SK-N-SH treated with all-trans-retinoic acid at 6 μM for 48 hours (cell line): Measurements from ENCODE around the gene SMIM1.

ENCODE experiments used
- ATAC-seq: fragments of 200-7000 bp; cut with Tn5 transposase; 3 replicates; pipeline ENCODE4 v1.9.1; 2020; ENCODE audit warnings: mild to moderate bottlenecking, moderate library complexity
- ARNTL ChIP-seq: fragments of 450-650 bp; formaldehyde crosslinking; IDR thresholded peaks from 2 replicates; pipeline ENCODE4 v1.5.0; 2020; ENCODE audit warnings: low read depth, mild to moderate bottlenecking, moderate library complexity, borderline replicate concordance
- BACH2 ChIP-seq: fragments of 250-450 bp; sonication (Bioruptor Pico); IDR thresholded peaks from 2 replicates; pipeline ENCODE4 v1.9.0; 2021; ENCODE audit warnings: mild to moderate bottlenecking, borderline replicate concordance
- CSDC2 ChIP-seq: fragments of 250-450 bp; sonication (Bioruptor Pico); IDR thresholded peaks from 2 replicates; pipeline ENCODE4 v1.5.0; 2020; ENCODE audit warnings: mild to moderate bottlenecking, moderate library complexity
- ESRRG ChIP-seq: fragments of 250-450 bp; sonication (Bioruptor Pico); IDR thresholded peaks from 2 replicates; pipeline ENCODE4 v1.6.1; 2021; ENCODE audit warnings: mild to moderate bottlenecking
- GLIS3 ChIP-seq: fragments of 250-450 bp; sonication (Bioruptor Pico); IDR thresholded peaks from 2 replicates; pipeline ENCODE4 v1.5.0; 2020; ENCODE audit warnings: mild to moderate bottlenecking, moderate library complexity
- ISL1 ChIP-seq: fragments of 250-450 bp; sonication (Bioruptor Pico); IDR thresholded peaks from 2 replicates; pipeline ENCODE4 v2.1.2; 2022; ENCODE audit warnings: mild to moderate bottlenecking, moderate library complexity
- OSR1 ChIP-seq: fragments of 250-450 bp; sonication (Bioruptor Pico); IDR thresholded peaks from 2 replicates; pipeline ENCODE4 v1.8.0; 2022; ENCODE audit warnings: moderate library complexity, mild to moderate bottlenecking, inconsistent platforms
- PPARA ChIP-seq: fragments of 250-450 bp; sonication (Bioruptor Pico); IDR thresholded peaks from 2 replicates; pipeline ENCODE4 v1.5.0; 2020; ENCODE audit warnings: mild to moderate bottlenecking, borderline replicate concordance
- RARB ChIP-seq: fragments of 250-450 bp; sonication (Bioruptor Pico); IDR thresholded peaks from 2 replicates; pipeline ENCODE4 v1.8.0; 2021; ENCODE audit warnings: mild to moderate bottlenecking, moderate library complexity
- SNAI2 ChIP-seq: fragments of 250-450 bp; sonication (Bioruptor Pico); IDR thresholded peaks from 2 replicates; pipeline ENCODE4 v1.5.0; 2020; ENCODE audit warnings: mild to moderate bottlenecking, moderate library complexity
- TCF4 ChIP-seq: fragments of 250-450 bp; sonication (Bioruptor Pico); IDR thresholded peaks from 2 replicates; pipeline ENCODE4 v1.8.0; 2021; ENCODE audit warnings: mild to moderate bottlenecking, moderate library complexity, borderline replicate concordance
- TOX ChIP-seq: fragments of 250-450 bp; sonication (Bioruptor Pico); IDR thresholded peaks from 2 replicates; pipeline ENCODE4 v1.8.0; 2021; ENCODE audit warnings: mild to moderate bottlenecking, moderate library complexity, borderline replicate concordance
- ZC3H10 ChIP-seq: fragments of 250-450 bp; sonication (Bioruptor Pico); IDR thresholded peaks from 2 replicates; pipeline ENCODE4 v1.5.1; 2021; ENCODE audit warnings: mild to moderate bottlenecking, moderate library complexity
- ZFP3 ChIP-seq: fragments of 250-450 bp; sonication (Bioruptor Pico); IDR thresholded peaks from 2 replicates; pipeline ENCODE4 v1.5.0; 2020; ENCODE audit warnings: mild to moderate bottlenecking, moderate library complexity
- ZFP30 ChIP-seq: fragments of 450-650 bp; formaldehyde crosslinking; IDR thresholded peaks from 2 replicates; pipeline ENCODE4 v1.5.0; 2022; ENCODE audit warnings: mild to moderate bottlenecking, moderate library complexity
- ZNF565 ChIP-seq: fragments of 450-650 bp; formaldehyde crosslinking; conservative IDR thresholded peaks from 2 replicates; pipeline ENCODE4 v1.5.0; 2020; ENCODE audit warnings: low read depth, mild to moderate bottlenecking, moderate library complexity
- ZNF70 ChIP-seq: fragments of 450-650 bp; formaldehyde crosslinking; IDR thresholded peaks from 2 replicates; pipeline ENCODE4 v1.5.0; 2020; ENCODE audit warnings: mild to moderate bottlenecking, moderate library complexity
- ZNF8 ChIP-seq: fragments of 450-650 bp; formaldehyde crosslinking; IDR thresholded peaks from 2 replicates; pipeline ENCODE4 v1.5.0; 2020; ENCODE audit warnings: mild to moderate bottlenecking, moderate library complexity
- TF ChIP-seq, protein P1 (sequence below): fragments of 250-450 bp; sonication (Bioruptor Pico); IDR thresholded peaks from 2 replicates; pipeline ENCODE4 v1.5.1; 2020; ENCODE audit warnings: low read depth, mild to moderate bottlenecking, moderate library complexity
- TF ChIP-seq, protein P2 (sequence below): fragments of 250-450 bp; sonication (Bioruptor Pico); IDR thresholded peaks from 2 replicates; pipeline ENCODE4 v1.5.1; 2021; ENCODE audit warnings: mild to moderate bottlenecking, moderate library complexity
- TF ChIP-seq, protein P3 (sequence below): fragments of 250-450 bp; sonication (Bioruptor Pico); IDR thresholded peaks from 2 replicates; pipeline ENCODE4 v1.8.0; 2021; ENCODE audit warnings: low read depth, mild to moderate bottlenecking, moderate library complexity, borderline replicate concordance
- TF ChIP-seq, protein P4 (sequence below): fragments of 250-450 bp; sonication (Bioruptor Pico); IDR thresholded peaks from 2 replicates; pipeline ENCODE4 v1.8.0; 2020; ENCODE audit warnings: mild to moderate bottlenecking, moderate library complexity, borderline replicate concordance

Gene SMIM1

DNA sequence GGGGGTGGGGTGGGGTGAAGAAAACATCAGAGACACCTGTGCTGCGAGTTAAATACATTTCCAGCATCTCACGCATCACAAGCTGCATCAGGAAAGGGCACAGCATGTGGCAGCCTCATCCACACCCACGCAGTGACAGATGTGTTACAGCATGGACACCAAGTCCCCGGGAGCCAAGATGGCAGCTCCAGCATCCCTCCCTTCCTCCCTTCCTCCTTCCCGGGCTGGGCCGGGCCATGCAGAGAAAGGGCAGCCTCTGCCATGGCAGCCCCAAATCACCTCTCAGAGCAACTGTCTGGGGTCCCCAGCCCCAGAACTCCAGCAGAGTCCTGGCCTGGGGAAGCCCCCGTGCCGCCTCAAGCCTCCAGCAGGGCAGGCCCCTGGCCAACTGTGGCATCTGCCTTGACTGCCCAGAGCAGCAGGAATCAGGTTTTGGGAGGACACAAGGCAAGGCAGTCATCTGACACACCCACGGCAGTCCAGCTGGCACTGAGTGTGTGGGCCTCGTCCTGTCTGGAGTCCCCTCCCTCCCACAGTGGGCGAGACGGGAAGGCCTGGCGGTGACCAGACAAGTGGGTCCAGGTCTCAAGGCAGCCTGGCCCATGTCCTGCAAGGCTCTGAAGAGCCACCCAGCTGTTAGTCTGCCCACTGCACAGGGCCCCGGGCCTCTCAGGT is 6.2 kb downstream of the SMIM1 start (continued):
- TF ChIP-seq PPARA (CRISPR knock-in tag) (no peak), SNAI2 (CRISPR knock-in tag) (no peak), RARB (CRISPR knock-in tag) (no peak)

DNA sequence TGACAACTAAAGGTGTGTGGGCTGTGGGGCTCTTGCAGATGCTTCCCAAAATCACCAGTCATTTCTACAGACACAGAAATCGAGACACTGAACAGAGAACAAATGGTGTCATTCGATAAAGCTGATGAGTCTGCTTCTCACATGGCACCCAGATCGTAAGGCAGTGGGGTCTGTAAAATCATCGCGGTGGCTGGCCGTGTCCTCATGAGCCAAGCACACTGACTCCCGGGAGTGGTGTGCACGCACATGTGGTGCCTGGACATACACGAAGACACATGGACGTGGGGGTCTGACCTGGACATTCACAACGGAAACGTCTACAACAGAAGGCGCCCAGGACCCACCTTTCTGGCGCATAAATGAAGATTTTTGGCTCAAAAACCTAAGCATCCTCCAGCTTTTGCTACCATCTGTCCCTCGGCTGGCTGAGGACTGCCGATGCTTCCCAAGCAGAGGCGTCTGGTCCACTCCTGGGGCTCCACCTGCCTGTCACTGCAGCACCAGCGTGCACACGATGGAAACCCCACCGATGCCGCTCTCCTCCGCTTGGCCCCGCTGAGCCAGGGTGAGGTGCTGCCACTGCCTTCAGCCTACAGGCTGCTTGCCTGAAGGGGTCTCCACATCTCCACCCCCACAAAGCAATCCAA is 6.8 kb downstream of the SMIM1 start:
- no peak for ATAC-seq
- TF ChIP-seq BACH2 (CRISPR knock-in tag) (no peak), RARB (CRISPR knock-in tag) (no peak), ISL1 (CRISPR knock-in tag) (no peak), GLIS3 (no peak), ARNTL (no peak), ZC3H10 (no peak), TOX (CRISPR knock-in tag) (no peak), ESRRG (CRISPR knock-in tag) (no peak), ZFP30 (no peak), SNAI2 (CRISPR knock-in tag) (no peak)
- TF ChIP-seq, protein P1, sequence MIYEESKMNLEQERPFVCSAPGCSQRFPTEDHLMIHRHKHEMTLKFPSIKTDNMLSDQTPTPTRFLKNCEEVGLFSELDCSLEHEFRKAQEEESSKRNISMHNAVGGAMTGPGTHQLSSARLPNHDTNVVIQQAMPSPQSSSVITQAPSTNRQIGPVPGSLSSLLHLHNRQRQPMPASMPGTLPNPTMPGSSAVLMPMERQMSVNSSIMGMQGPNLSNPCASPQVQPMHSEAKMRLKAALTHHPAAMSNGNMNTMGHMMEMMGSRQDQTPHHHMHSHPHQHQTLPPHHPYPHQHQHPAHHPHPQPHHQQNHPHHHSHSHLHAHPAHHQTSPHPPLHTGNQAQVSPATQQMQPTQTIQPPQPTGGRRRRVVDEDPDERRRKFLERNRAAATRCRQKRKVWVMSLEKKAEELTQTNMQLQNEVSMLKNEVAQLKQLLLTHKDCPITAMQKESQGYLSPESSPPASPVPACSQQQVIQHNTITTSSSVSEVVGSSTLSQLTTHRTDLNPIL, result no peak
- TF ChIP-seq, protein P2, sequence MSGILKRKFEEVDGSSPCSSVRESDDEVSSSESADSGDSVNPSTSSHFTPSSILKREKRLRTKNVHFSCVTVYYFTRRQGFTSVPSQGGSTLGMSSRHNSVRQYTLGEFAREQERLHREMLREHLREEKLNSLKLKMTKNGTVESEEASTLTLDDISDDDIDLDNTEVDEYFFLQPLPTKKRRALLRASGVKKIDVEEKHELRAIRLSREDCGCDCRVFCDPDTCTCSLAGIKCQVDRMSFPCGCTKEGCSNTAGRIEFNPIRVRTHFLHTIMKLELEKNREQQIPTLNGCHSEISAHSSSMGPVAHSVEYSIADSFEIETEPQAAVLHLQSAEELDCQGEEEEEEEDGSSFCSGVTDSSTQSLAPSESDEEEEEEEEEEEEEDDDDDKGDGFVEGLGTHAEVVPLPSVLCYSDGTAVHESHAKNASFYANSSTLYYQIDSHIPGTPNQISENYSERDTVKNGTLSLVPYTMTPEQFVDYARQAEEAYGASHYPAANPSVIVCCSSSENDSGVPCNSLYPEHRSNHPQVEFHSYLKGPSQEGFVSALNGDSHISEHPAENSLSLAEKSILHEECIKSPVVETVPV (CRISPR knock-in tag), result no peak
- TF ChIP-seq, protein P3, sequence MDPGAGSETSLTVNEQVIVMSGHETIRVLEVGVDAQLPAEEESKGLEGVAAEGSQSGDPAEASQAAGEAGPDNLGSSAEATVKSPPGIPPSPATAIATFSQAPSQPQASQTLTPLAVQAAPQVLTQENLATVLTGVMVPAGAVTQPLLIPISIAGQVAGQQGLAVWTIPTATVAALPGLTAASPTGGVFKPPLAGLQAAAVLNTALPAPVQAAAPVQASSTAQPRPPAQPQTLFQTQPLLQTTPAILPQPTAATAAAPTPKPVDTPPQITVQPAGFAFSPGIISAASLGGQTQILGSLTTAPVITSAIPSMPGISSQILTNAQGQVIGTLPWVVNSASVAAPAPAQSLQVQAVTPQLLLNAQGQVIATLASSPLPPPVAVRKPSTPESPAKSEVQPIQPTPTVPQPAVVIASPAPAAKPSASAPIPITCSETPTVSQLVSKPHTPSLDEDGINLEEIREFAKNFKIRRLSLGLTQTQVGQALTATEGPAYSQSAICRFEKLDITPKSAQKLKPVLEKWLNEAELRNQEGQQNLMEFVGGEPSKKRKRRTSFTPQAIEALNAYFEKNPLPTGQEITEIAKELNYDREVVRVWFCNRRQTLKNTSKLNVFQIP, result no peak
- TF ChIP-seq, all 23 proteins: peak for 0

DNA sequence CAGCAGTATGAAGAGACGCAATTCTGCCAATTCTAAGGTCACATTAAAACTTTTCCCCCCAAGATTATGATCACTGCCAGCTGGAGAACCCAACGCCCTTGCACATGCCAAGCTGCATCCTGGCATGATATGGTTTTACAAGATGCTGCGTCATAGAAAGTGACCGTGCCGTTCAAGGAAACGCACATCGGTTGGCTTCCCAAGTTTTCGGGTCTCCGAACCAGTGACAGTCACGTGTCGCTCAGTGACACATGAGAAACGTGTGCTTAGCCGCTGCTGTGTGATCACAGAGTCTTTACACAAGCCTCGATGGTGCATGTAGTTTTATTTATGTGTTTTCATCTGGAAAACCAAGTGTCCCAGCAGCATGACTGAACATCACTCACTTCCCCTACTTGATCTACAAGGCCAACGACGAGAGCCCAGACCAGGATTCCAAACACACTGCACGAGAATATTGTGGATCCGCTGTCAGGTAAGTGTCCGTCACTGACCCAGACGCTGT is 7.4 kb downstream of the SMIM1 start:
- no peak for ATAC-seq
- no peak for TF ChIP-seq ZNF565
- no peak for TF ChIP-seq RARB (CRISPR knock-in tag)
- TF ChIP-seq ISL1 (CRISPR knock-in tag), result no peak
- no peak for TF ChIP-seq SNAI2 (CRISPR knock-in tag)
- TF ChIP-seq OSR1 (CRISPR knock-in tag), result no peak
- no peak for TF ChIP-seq ZFP3 (CRISPR knock-in tag)
- no peak for TF ChIP-seq TCF4 (CRISPR knock-in tag)
- no peak for TF ChIP-seq ZC3H10
- TF ChIP-seq, protein P1, result no peak

DNA sequence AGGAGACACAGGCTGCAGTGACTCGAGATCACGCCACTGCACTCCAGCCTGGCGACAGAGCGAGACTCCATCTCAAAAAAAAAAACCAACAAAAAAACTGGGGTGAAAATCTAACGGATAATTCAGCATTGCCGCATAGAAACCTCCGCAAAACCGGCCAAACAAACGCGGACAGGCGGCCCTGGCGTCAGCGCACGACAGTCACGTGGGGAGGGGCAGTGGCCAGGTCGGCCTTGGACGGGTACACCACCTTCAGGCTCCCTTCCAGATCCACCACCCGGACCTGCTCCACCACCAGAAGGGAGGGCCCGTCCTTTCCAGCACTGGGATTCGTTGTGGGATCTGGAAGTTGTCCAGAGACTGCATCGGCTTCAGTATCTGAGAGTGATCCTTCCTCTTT is 8.4 kb downstream of the SMIM1 start:
- no peak for ATAC-seq
- TF ChIP-seq, protein P2 (CRISPR knock-in tag), result no peak
- TF ChIP-seq, protein P1, result no peak
- TF ChIP-seq ZFP3 (CRISPR knock-in tag), result no peak
- no peak for TF ChIP-seq ZNF565
- TF ChIP-seq ZNF8 (CRISPR knock-in tag), result no peak
- TF ChIP-seq ESRRG (CRISPR knock-in tag), result no peak
- no peak for TF ChIP-seq SNAI2 (CRISPR knock-in tag)
- TF ChIP-seq, protein P4, sequence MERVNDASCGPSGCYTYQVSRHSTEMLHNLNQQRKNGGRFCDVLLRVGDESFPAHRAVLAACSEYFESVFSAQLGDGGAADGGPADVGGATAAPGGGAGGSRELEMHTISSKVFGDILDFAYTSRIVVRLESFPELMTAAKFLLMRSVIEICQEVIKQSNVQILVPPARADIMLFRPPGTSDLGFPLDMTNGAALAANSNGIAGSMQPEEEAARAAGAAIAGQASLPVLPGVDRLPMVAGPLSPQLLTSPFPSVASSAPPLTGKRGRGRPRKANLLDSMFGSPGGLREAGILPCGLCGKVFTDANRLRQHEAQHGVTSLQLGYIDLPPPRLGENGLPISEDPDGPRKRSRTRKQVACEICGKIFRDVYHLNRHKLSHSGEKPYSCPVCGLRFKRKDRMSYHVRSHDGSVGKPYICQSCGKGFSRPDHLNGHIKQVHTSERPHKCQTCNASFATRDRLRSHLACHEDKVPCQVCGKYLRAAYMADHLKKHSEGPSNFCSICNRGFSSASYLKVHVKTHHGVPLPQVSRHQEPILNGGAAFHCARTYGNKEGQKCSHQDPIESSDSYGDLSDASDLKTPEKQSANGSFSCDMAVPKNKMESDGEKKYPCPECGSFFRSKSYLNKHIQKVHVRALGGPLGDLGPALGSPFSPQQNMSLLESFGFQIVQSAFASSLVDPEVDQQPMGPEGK (CRISPR knock-in tag), result no peak
- TF ChIP-seq ZNF70, result no peak
- TF ChIP-seq ZFP30, result no peak
- no peak for TF ChIP-seq CSDC2 (CRISPR knock-in tag)
- TF ChIP-seq, protein P3, result no peak
- TF ChIP-seq TOX (CRISPR knock-in tag), result no peak
- no peak for TF ChIP-seq OSR1 (CRISPR knock-in tag)
- no peak for TF ChIP-seq ZC3H10
- no peak for TF ChIP-seq RARB (CRISPR knock-in tag)
